K562 (cell line): Measurements from ENCODE around the gene SLC7A11.

ENCODE experiments used
- BMI1 ChIP-seq: fragments of 150-350 bp; IDR thresholded peaks from 2 replicates; pipeline ENCODE4 v1.6.1; 2014; ENCODE audit warnings: low read length
- FIP1L1 ChIP-seq: fragments of 200-400 bp; formaldehyde crosslinking; IDR thresholded peaks from 2 replicates; pipeline ENCODE4 v1.6.1; 2018; ENCODE audit warnings: mild to moderate bottlenecking, low read depth, low read length; ENCODE audit not compliant: poor library complexity, severe bottlenecking
- MEIS2 ChIP-seq: fragments of 450-650 bp; IDR thresholded peaks from 2 replicates; pipeline ENCODE4 v1.6.1; 2014; ENCODE audit warnings: mild to moderate bottlenecking; ENCODE audit not compliant: partially characterized antibody
- MLLT1 ChIP-seq, 2 experiments: fragments of 450-650 bp; IDR thresholded peaks; 2 replicates each; pipeline ENCODE4 v1.6.1; 2016
- NFIC ChIP-seq: fragments of 450-650 bp; IDR thresholded peaks from 2 replicates; pipeline ENCODE4 v1.6.1; 2017; ENCODE audit warnings: mild to moderate bottlenecking, inconsistent platforms
- PTBP1 ChIP-seq: fragments of 200-400 bp; formaldehyde crosslinking; IDR thresholded peaks from 2 replicates; pipeline ENCODE4 v1.6.1; 2017; ENCODE audit warnings: low read depth, low read length
- TAF1 ChIP-seq: IDR thresholded peaks from 2 replicates; pipeline ENCODE4 v1.6.1; 2011; ENCODE audit warnings: mild to moderate bottlenecking, low read length, moderate library complexity; ENCODE audit not compliant: insufficient read depth, control insufficient read depth, severe bottlenecking; ENCODE audit errors: extremely low read depth
- TCF7 ChIP-seq: sonication (generic); IDR thresholded peaks from 2 replicates; pipeline ENCODE4 v1.6.1; 2016; ENCODE audit warnings: antibody characterized with exemption, borderline replicate concordance
- TF ChIP-seq, protein P1 (sequence below): fragments of 250-450 bp; sonication (Bioruptor Pico); IDR thresholded peaks from 2 replicates; pipeline ENCODE4 v1.4.0; 2020
- TF ChIP-seq, protein P2 (sequence below), 3 experiments: IDR thresholded peaks in 2 of 3; conservative IDR thresholded peaks in 1 of 3; 2 replicates each; pipeline ENCODE4 v1.5.1; 2011 to 2012; ENCODE audit warnings: low read length in 3 of 3, mild to moderate bottlenecking in 3 of 3, control low read depth in 2 of 3, improper control_type of control experiment in 1 of 3, inconsistent platforms in 1 of 3, low read depth in 1 of 3, mixed read lengths in 1 of 3, moderate library complexity in 1 of 3; ENCODE audit not compliant: insufficient read depth in 2 of 3

DNA sequence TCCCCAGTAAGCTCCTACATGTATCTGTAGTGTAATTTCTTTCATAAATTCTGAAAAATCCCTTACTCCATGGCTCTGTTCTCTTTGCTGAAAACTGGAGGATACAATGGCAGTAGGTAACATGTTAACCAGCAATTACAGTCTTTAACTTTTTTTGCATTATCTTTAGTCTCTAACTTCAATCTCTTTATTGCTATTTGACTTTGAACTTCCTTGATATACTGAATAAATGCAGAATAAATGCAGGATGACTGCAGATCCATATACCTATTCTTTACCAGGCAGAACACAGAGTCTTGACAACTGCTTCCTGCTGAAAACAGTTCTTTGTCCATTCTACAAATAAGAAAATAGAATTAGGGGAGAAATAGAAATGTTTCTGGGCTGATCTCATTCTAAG is 101.3 kb downstream of the SLC7A11 start:
- TF ChIP-seq, protein P1, sequence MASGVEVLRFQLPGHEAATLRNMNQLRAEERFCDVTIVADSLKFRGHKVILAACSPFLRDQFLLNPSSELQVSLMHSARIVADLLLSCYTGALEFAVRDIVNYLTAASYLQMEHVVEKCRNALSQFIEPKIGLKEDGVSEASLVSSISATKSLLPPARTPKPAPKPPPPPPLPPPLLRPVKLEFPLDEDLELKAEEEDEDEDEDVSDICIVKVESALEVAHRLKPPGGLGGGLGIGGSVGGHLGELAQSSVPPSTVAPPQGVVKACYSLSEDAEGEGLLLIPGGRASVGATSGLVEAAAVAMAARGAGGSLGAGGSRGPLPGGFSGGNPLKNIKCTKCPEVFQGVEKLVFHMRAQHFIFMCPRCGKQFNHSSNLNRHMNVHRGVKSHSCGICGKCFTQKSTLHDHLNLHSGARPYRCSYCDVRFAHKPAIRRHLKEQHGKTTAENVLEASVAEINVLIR (CRISPR knock-in tag): no peak
- TF ChIP-seq BMI1 (no peak), MEIS2 (no peak), MLLT1 (IDR thresholded peaks at IDR 0.05) (no peak), FIP1L1 (no peak), TCF7 (no peak), NFIC (no peak), PTBP1 (no peak), TAF1 (no peak)
- TF ChIP-seq, protein P2, sequence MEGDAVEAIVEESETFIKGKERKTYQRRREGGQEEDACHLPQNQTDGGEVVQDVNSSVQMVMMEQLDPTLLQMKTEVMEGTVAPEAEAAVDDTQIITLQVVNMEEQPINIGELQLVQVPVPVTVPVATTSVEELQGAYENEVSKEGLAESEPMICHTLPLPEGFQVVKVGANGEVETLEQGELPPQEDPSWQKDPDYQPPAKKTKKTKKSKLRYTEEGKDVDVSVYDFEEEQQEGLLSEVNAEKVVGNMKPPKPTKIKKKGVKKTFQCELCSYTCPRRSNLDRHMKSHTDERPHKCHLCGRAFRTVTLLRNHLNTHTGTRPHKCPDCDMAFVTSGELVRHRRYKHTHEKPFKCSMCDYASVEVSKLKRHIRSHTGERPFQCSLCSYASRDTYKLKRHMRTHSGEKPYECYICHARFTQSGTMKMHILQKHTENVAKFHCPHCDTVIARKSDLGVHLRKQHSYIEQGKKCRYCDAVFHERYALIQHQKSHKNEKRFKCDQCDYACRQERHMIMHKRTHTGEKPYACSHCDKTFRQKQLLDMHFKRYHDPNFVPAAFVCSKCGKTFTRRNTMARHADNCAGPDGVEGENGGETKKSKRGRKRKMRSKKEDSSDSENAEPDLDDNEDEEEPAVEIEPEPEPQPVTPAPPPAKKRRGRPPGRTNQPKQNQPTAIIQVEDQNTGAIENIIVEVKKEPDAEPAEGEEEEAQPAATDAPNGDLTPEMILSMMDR (IDR thresholded peaks at IDR 0.05 in 2 of 3, conservative IDR thresholded peaks at IDR 0.05 in 1 of 3; ENCODE audit: insufficient read depth in 2 of 3, low read depth in 1 of 3, low read length in 3 of 3): no peak
